Measurements from ENCODE around the gene CACNA1I.
"Not testable (repeated sequence)": the region's sequence is repeated elsewhere in the genome, so short reads cannot be mapped to it uniquely, and the experiment has no call there.

DNA sequence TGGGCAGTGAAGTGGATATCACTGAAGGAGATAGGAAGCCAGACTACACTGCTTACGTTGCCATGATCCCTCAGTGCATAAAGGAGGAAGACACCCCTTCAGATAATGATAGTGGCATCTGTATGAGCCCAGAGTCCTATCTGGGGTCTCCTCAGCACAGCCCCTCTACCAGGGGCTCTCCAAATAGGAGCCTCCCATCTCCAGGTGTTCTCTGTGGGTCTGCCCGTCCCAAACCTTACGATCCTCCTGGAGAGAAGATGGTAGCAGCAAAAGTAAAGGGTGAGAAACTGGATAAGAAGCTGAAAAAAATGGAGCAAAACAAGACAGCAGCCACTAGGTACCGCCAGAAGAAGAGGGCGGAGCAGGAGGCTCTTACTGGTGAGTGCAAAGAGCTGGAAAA, 48.5 kb upstream of the CACNA1I start:
- TF ChIP-seq, protein P1, sequence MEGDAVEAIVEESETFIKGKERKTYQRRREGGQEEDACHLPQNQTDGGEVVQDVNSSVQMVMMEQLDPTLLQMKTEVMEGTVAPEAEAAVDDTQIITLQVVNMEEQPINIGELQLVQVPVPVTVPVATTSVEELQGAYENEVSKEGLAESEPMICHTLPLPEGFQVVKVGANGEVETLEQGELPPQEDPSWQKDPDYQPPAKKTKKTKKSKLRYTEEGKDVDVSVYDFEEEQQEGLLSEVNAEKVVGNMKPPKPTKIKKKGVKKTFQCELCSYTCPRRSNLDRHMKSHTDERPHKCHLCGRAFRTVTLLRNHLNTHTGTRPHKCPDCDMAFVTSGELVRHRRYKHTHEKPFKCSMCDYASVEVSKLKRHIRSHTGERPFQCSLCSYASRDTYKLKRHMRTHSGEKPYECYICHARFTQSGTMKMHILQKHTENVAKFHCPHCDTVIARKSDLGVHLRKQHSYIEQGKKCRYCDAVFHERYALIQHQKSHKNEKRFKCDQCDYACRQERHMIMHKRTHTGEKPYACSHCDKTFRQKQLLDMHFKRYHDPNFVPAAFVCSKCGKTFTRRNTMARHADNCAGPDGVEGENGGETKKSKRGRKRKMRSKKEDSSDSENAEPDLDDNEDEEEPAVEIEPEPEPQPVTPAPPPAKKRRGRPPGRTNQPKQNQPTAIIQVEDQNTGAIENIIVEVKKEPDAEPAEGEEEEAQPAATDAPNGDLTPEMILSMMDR (conservative IDR thresholded peaks at IDR 0.05 in 1 of 2, IDR thresholded peaks at IDR 0.05 in 1 of 2; ENCODE audit: low read depth in 1 of 2, low read length in 2 of 2) = not testable (repeated sequence)
- not testable (repeated sequence) for TF ChIP-seq EZH2 (IDR thresholded peaks at IDR 0.05; ENCODE audit: low read length, missing control alignments)
